GM23338 (cell line): ENCODE data around the gene YOD1. TPM values are rescaled to one million over a fixed set of nuclear protein-coding genes. Genes with fewer than 3 reads are reported as not detected.

Experiments used
- ATAC-seq: fragments of 200-7000 bp; cut with Tn5 transposase; 3 replicates; pipeline ENCODE4 v1.9.1; 2020
- DNase-seq: peaks from one replicate; pipeline ENCODE4 v3.0.0-alpha.2; 2015; ENCODE audit warnings: low spot score
- H2AFZ ChIP-seq: fragments of 200-600 bp; sonication (generic); 2 replicates; pipeline ENCODE4 v1.8.0; 2016; ENCODE audit warnings: antibody characterized with exemption, mild to moderate bottlenecking, moderate library complexity
- H3F3A ChIP-seq: fragments of 200-600 bp; sonication (generic); replicated peaks from 2 replicates; pipeline ENCODE4 v1.8.0; 2017; ENCODE audit warnings: antibody characterized with exemption, mixed run types, low read depth
- H3K27ac ChIP-seq: fragments of 200-600 bp; sonication (generic); 2 replicates; pipeline ENCODE4 v1.6.1; 2016; ENCODE audit warnings: low read depth
- H3K27me3 ChIP-seq: fragments of 200-600 bp; sonication (generic); 2 replicates; pipeline ENCODE4 v1.8.0; 2016; ENCODE audit warnings: mild to moderate bottlenecking, mixed run types, moderate library complexity; ENCODE audit not compliant: insufficient read depth
- H3K36me3 ChIP-seq: fragments of 200-600 bp; sonication (generic); 2 replicates; pipeline ENCODE4 v1.8.0; 2016; ENCODE audit warnings: mild to moderate bottlenecking; ENCODE audit not compliant: insufficient read depth
- H3K4me1 ChIP-seq: fragments of 200-600 bp; sonication (generic); 2 replicates; pipeline ENCODE4 v1.8.0; 2016; ENCODE audit warnings: mild to moderate bottlenecking, moderate library complexity; ENCODE audit not compliant: insufficient read depth
- H3K4me2 ChIP-seq: fragments of 200-600 bp; sonication (generic); 2 replicates; pipeline ENCODE4 v1.7.1; 2017; ENCODE audit warnings: mixed run types
- H3K4me3 ChIP-seq: fragments of 200-600 bp; sonication (generic); 2 replicates; pipeline ENCODE4 v1.6.1; 2016; ENCODE audit warnings: mixed run types
- H3K79me2 ChIP-seq: fragments of 200-600 bp; sonication (generic); replicated peaks from 2 replicates; pipeline ENCODE4 v1.8.0; 2017; ENCODE audit warnings: mild to moderate bottlenecking; ENCODE audit not compliant: insufficient read depth
- H3K9me2 ChIP-seq: fragments of 200-600 bp; sonication (generic); 2 replicates; pipeline ENCODE4 v1.8.0; 2017; ENCODE audit not compliant: insufficient read depth
- H4K20me1 ChIP-seq: fragments of 200-600 bp; sonication (generic); replicated peaks from 2 replicates; pipeline ENCODE4 v1.8.0; 2017; ENCODE audit warnings: mild to moderate bottlenecking; ENCODE audit not compliant: insufficient read depth
- H3K27ac Mint-ChIP-seq: 2 replicates; pipeline ENCODE4 v1.8.0; 2020; ENCODE audit warnings: inconsistent platforms, mild to moderate bottlenecking, moderate library complexity, mixed read lengths
- H3K27me3 Mint-ChIP-seq: 3 replicates; pipeline ENCODE4 v1.8.0; 2022; ENCODE audit warnings: low read depth, mild to moderate bottlenecking, moderate library complexity, mixed read lengths, inconsistent platforms; ENCODE audit not compliant: insufficient read depth, poor library complexity
- H3K36me3 Mint-ChIP-seq: 3 replicates; pipeline ENCODE4 v1.8.0; 2021; ENCODE audit warnings: low read depth, mild to moderate bottlenecking, inconsistent platforms, moderate library complexity, mixed read lengths
- H3K4me1 Mint-ChIP-seq: 3 replicates; pipeline ENCODE4 v1.8.0; 2020; ENCODE audit warnings: mild to moderate bottlenecking, inconsistent platforms, mixed read lengths
- H3K4me3 Mint-ChIP-seq: 3 replicates; pipeline ENCODE4 v1.8.0; 2021; ENCODE audit warnings: moderate library complexity, mild to moderate bottlenecking, inconsistent platforms, mixed read lengths
- H3K9me3 Mint-ChIP-seq: 3 replicates; pipeline ENCODE4 v1.8.0; 2020; ENCODE audit warnings: moderate library complexity, mild to moderate bottlenecking, inconsistent platforms, mixed read lengths
- CREB1 ChIP-seq: fragments of 250-450 bp; sonication (Bioruptor Pico); IDR thresholded peaks from 2 replicates; pipeline ENCODE4 v1.5.0; 2020; ENCODE audit warnings: low read depth, mild to moderate bottlenecking, moderate library complexity
- EZH2 ChIP-seq: fragments of 200-600 bp; sonication (generic); IDR thresholded peaks from one replicate; pipeline ENCODE4 v1.8.0; 2017; ENCODE audit warnings: antibody characterized with exemption, mild to moderate bottlenecking, low read depth; ENCODE audit not compliant: unreplicated experiment
- EZH2phosphoT487 ChIP-seq: fragments of 200-600 bp; sonication (generic); IDR thresholded peaks from one replicate; pipeline ENCODE4 v1.8.1; 2018; ENCODE audit warnings: antibody characterized with exemption; ENCODE audit not compliant: unreplicated experiment
- JUNB ChIP-seq: IDR thresholded peaks from one replicate; pipeline ENCODE4 v1.6.1; 2016; ENCODE audit warnings: antibody characterized with exemption; ENCODE audit not compliant: unreplicated experiment
- NANOG ChIP-seq: IDR thresholded peaks from 2 replicates; pipeline ENCODE4 v1.6.1; 2016; ENCODE audit warnings: antibody characterized with exemption, borderline replicate concordance
- REST ChIP-seq: IDR thresholded peaks from one replicate; pipeline ENCODE4 v1.6.1; 2018; ENCODE audit warnings: antibody characterized with exemption; ENCODE audit not compliant: unreplicated experiment
- STAT1 ChIP-seq: IDR thresholded peaks from one replicate; pipeline ENCODE4 v1.6.1; 2016; ENCODE audit warnings: antibody characterized with exemption; ENCODE audit not compliant: unreplicated experiment
- ZNF114 ChIP-seq: fragments of 250-450 bp; sonication (Bioruptor Pico); IDR thresholded peaks from 2 replicates; pipeline ENCODE4 v1.5.0; 2020; ENCODE audit warnings: mild to moderate bottlenecking, moderate library complexity
- ZNF331 ChIP-seq: fragments of 250-450 bp; sonication (Bioruptor Pico); IDR thresholded peaks from 2 replicates; pipeline ENCODE4 v1.5.0; 2020; ENCODE audit warnings: low read depth, mild to moderate bottlenecking, moderate library complexity
- ZNF462 ChIP-seq: fragments of 250-450 bp; sonication (Bioruptor Pico); IDR thresholded peaks from 2 replicates; pipeline ENCODE4 v1.5.0; 2020; ENCODE audit warnings: mild to moderate bottlenecking, moderate library complexity
- polyA plus RNA-seq: library from polyadenylated mRNA; unstranded; fragments of >200 nt; fragmentation: Nextera tagmentation; extraction: Ambion mirVana; gene quantifications from 2 replicates; pipeline ENCODE4 v1.2.1, GENCODE V29; 2016
- total RNA-seq: library from RNA; depleted of rRNA; stranded (reverse); fragments of >200 nt; shearing (Covaris generic); gene quantifications from 2 replicates; pipeline ENCODE4 v1.2.3, GENCODE V29; 2014
- TF ChIP-seq, protein P1 (sequence below): IDR thresholded peaks from 2 replicates; pipeline ENCODE4 v1.6.1; 2016; ENCODE audit warnings: antibody characterized with exemption

YOD1 gene
- total and polyA plus RNA-seq, 2 experiments from 2014 or later = 4.6 to 21.9 TPM

- no peak for TF ChIP-seq ZNF462 (CRISPR knock-in tag)
- TF ChIP-seq CREB1 (CRISPR knock-in tag) = no peak
- no peak for TF ChIP-seq NANOG
Observed at GRCh38 chr1:207009945-207010344, 41.1 kb downstream of the YOD1 start (continued).

GRCh38 chr1:207009182-207009850 lies 41.7 kb downstream of the YOD1 start:
- no peaks in the 10 kb centered on the region for H3K36me3 Mint-ChIP-seq
- Histone ChIP-seq H2AFZ (no peak overlapping the region; the same call in 1 of the 2 replicates), H3K79me2 (no peaks in the 10 kb centered on the region), H3K27ac (no peak overlapping the region), H3K9me2 (no peaks in the 10 kb centered on the region), H3K36me3 (no peaks in the 10 kb centered on the region), H3K27me3 (no peaks in the 10 kb centered on the region), H3K4me2 (no peak overlapping the region), H3K4me3 (no peak overlapping the region), H3F3A (no peaks in the 10 kb centered on the region), H4K20me1 (no peaks in the 10 kb centered on the region), H3K4me1 (no peaks in the 10 kb centered on the region)
- no peaks in the 10 kb centered on the region for H3K9me3 Mint-ChIP-seq
- H3K4me3 Mint-ChIP-seq = no peak overlapping the region
- ATAC-seq (no peak), DNase-seq (no peak)
- H3K27ac Mint-ChIP-seq = no peak overlapping the region
- no peaks in the 10 kb centered on the region for H3K4me1 Mint-ChIP-seq
- H3K27me3 Mint-ChIP-seq = peaks cover 5% of the 10 kb centered on the region
- TF ChIP-seq EZH2 (no peak), ZNF114 (CRISPR knock-in tag) (no peak), JUNB (no peak), NANOG (no peak), STAT1 (no peak), REST (no peak), EZH2phosphoT487 (no peak), ZNF331 (no peak), CREB1 (CRISPR knock-in tag) (no peak)
- TF ChIP-seq, protein P1, sequence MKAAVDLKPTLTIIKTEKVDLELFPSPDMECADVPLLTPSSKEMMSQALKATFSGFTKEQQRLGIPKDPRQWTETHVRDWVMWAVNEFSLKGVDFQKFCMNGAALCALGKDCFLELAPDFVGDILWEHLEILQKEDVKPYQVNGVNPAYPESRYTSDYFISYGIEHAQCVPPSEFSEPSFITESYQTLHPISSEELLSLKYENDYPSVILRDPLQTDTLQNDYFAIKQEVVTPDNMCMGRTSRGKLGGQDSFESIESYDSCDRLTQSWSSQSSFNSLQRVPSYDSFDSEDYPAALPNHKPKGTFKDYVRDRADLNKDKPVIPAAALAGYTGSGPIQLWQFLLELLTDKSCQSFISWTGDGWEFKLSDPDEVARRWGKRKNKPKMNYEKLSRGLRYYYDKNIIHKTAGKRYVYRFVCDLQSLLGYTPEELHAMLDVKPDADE = no peak
